Trophoblast cell (in vitro differentiated cells and primary cell): ENCODE results near the gene CEP162.
"Not testable (repeated sequence)": the region's sequence is repeated elsewhere in the genome, so short reads cannot be mapped to it uniquely, and the experiment has no call there.

Experiments
- DNase-seq, 2 donors: peaks; one replicate each; pipeline ENCODE4 v3.0.0-alpha.2; 2016
- H2AFZ ChIP-seq: 2 replicates; pipeline ENCODE4 v1.6.1; 2013; ENCODE audit warnings: low read length, moderate library complexity, mild to moderate bottlenecking; ENCODE audit not compliant: insufficient read depth, poor library complexity
- H2AK5ac ChIP-seq: 2 replicates; pipeline ENCODE4 v1.6.1; 2013; ENCODE audit warnings: mild to moderate bottlenecking, low read length
- H2BK120ac ChIP-seq: 2 replicates; pipeline ENCODE4 v1.6.1; 2013; ENCODE audit warnings: low read length, mild to moderate bottlenecking, moderate library complexity; ENCODE audit not compliant: insufficient read depth, poor library complexity
- H2BK12ac ChIP-seq: 2 replicates; pipeline ENCODE4 v1.6.1; 2013; ENCODE audit warnings: mild to moderate bottlenecking, low read length, moderate library complexity
- H2BK5ac ChIP-seq: 2 replicates; pipeline ENCODE4 v1.6.1; 2013; ENCODE audit warnings: low read length, low read depth, moderate library complexity, mild to moderate bottlenecking; ENCODE audit not compliant: poor library complexity
- H3K14ac ChIP-seq: 2 replicates; pipeline ENCODE4 v1.6.1; 2013; ENCODE audit warnings: mild to moderate bottlenecking, low read length
- H3K18ac ChIP-seq: 2 replicates; pipeline ENCODE4 v1.6.1; 2013; ENCODE audit warnings: mild to moderate bottlenecking, low read length
- H3K23ac ChIP-seq: 2 replicates; pipeline ENCODE4 v1.6.1; 2013; ENCODE audit warnings: low read length
- H3K27ac ChIP-seq: 2 replicates; pipeline ENCODE4 v1.5.1; 2013; ENCODE audit warnings: low read depth, mild to moderate bottlenecking, inconsistent platforms, low read length, moderate library complexity
- H3K27me3 ChIP-seq: 2 replicates; pipeline ENCODE4 v1.6.1; 2013; ENCODE audit warnings: inconsistent platforms, mild to moderate bottlenecking, low read length, moderate library complexity; ENCODE audit not compliant: insufficient read depth
- H3K36me3 ChIP-seq, 2 experiments: 1 replicate in 1 of 2; 2 replicates in 1 of 2; pipeline ENCODE4 v1.6.1; 2013; ENCODE audit warnings: low read length in 2 of 2, mild to moderate bottlenecking in 2 of 2, moderate library complexity in 1 of 2; ENCODE audit not compliant: insufficient read depth in 2 of 2, control insufficient read depth in 1 of 2
- H3K4ac ChIP-seq: 2 replicates; pipeline ENCODE4 v1.6.1; 2013; ENCODE audit warnings: low read depth, mild to moderate bottlenecking, low read length, moderate library complexity
- H3K4me1 ChIP-seq, 2 experiments: 1 replicate in 1 of 2; 2 replicates in 1 of 2; pipeline ENCODE4 v1.6.1; 2013; ENCODE audit warnings: low read length in 2 of 2, mild to moderate bottlenecking in 2 of 2, moderate library complexity in 1 of 2; ENCODE audit not compliant: insufficient read depth in 2 of 2, control insufficient read depth in 1 of 2
- H3K4me2 ChIP-seq: 2 replicates; pipeline ENCODE4 v1.6.1; 2013; ENCODE audit warnings: inconsistent platforms, mild to moderate bottlenecking, low read length, moderate library complexity
- H3K4me3 ChIP-seq: 2 replicates; pipeline ENCODE4 v1.5.1; 2013; ENCODE audit warnings: mild to moderate bottlenecking, low read depth, low read length, inconsistent platforms
- H3K79me1 ChIP-seq: one replicate; pipeline ENCODE4 v1.6.1; 2013; ENCODE audit warnings: low read length
- H3K79me2 ChIP-seq: 2 replicates; pipeline ENCODE4 v1.6.1; 2013; ENCODE audit warnings: low read length, mild to moderate bottlenecking; ENCODE audit not compliant: control insufficient read depth, insufficient read depth, poor library complexity
- H3K9ac ChIP-seq: 2 replicates; pipeline ENCODE4 v1.6.1; 2013; ENCODE audit warnings: mild to moderate bottlenecking, low read length
- H3K9me3 ChIP-seq: 2 replicates; pipeline ENCODE4 v1.6.1; 2013; ENCODE audit warnings: low read depth, mild to moderate bottlenecking, control low read depth, inconsistent platforms, low read length; ENCODE audit not compliant: insufficient read depth
- H4K12ac ChIP-seq: 2 replicates; pipeline ENCODE4 v1.6.1; 2013; ENCODE audit warnings: low read depth, mild to moderate bottlenecking, low read length, moderate library complexity
- H4K8ac ChIP-seq: 2 replicates; pipeline ENCODE4 v1.6.1; 2013; ENCODE audit warnings: low read depth, mild to moderate bottlenecking, low read length, moderate library complexity
- H4K91ac ChIP-seq: one replicate; pipeline ENCODE4 v1.6.1; 2013; ENCODE audit warnings: low read depth, mild to moderate bottlenecking, low read length, moderate library complexity
- WGBS: extraction: QIAGEN DNeasy Blood & Tissue Kit; methylation state at CpG from one replicate; pipeline ENCODE4 v1.1.7; 2013; ENCODE audit warnings: missing lambda C conversion rate; ENCODE audit not compliant: insufficient read length, insufficient coverage; ENCODE audit errors: extremely low coverage; 5-methylcytosine and 5-hydroxymethylcytosine counted together

The CEP162 gene

GRCh38 chr6:84189356-84189755 lies 38.1 kb downstream of the CEP162 start:
- H3K23ac ChIP-seq, H3K14ac ChIP-seq, H3K9ac ChIP-seq, H4K12ac ChIP-seq, H3K4me3 ChIP-seq, H3K9me3 ChIP-seq, H3K27ac ChIP-seq, DNase-seq, H3K27me3 ChIP-seq, H2AFZ ChIP-seq, H3K4me2 ChIP-seq, H4K91ac ChIP-seq, H3K36me3 ChIP-seq, H3K79me2 ChIP-seq, H3K4me1 ChIP-seq, H3K18ac ChIP-seq, H4K8ac ChIP-seq, H3K4ac ChIP-seq, H2BK12ac ChIP-seq, H2AK5ac ChIP-seq, H2BK120ac ChIP-seq, H2BK5ac ChIP-seq, H3K79me1 ChIP-seq: not testable (repeated sequence)
- no CpG with 5 or more reads among the region's 25 CpGs for whole genome bisulfite sequencing

- Histone ChIP-seq H3K14ac (no peak overlapping the region), H3K27ac (no peak overlapping the region), H2AFZ (no peak overlapping the region), H2BK120ac (no peak overlapping the region), H3K9ac (no peak overlapping the region), H3K27me3 (no peaks in the 10 kb centered on the region), H4K8ac (no peak overlapping the region), H3K79me1 (no peaks in the 10 kb centered on the region), H4K91ac (no peak overlapping the region), H3K23ac (no peak overlapping the region), H2BK12ac (no peak overlapping the region), H3K18ac (no peak overlapping the region), H3K4ac (no peak overlapping the region), H2AK5ac (no peak overlapping the region), H3K9me3 (no peaks in the 10 kb centered on the region), H3K4me3 (no peak overlapping the region), H4K12ac (no peak overlapping the region), H3K4me1 (no peaks in the 10 kb centered on the region), H3K4me2 (no peak overlapping the region), H2BK5ac (no peak overlapping the region), H3K36me3 (no peaks in the 10 kb centered on the region), H3K79me2 (no peaks in the 10 kb centered on the region)
- no CpG with 5 or more reads among the region's 1 CpG for WGBS
- no peak for DNase-seq
These were observed 44.0 kb downstream of the CEP162 start for GRCh38 chr6:84183430-84183829.

- no peak for DNase-seq
- H3K4me1 ChIP-seq, result no peaks in the 10 kb centered on the region
- no peak overlapping the region for H4K12ac ChIP-seq
- H3K14ac ChIP-seq, result no peak overlapping the region
- H3K23ac ChIP-seq, result no peak overlapping the region
- no peak overlapping the region for H3K4me3 ChIP-seq
- no peak overlapping the region for H3K18ac ChIP-seq
- no peaks in the 10 kb centered on the region for H3K9me3 ChIP-seq
- H3K36me3 ChIP-seq, result no peaks in the 10 kb centered on the region
- H4K91ac ChIP-seq, result no peak overlapping the region
- H2AFZ ChIP-seq, result no peak overlapping the region
- no peak overlapping the region for H2BK120ac ChIP-seq
- no peak overlapping the region for H2BK12ac ChIP-seq
- H3K79me2 ChIP-seq, result no peaks in the 10 kb centered on the region
- no peak overlapping the region for H3K4me2 ChIP-seq
- H4K8ac ChIP-seq, result no peak overlapping the region
- no peak overlapping the region for H3K9ac ChIP-seq
- H3K79me1 ChIP-seq, result no peaks in the 10 kb centered on the region
- H2AK5ac ChIP-seq, result no peak overlapping the region
- WGBS, result no CpG with 5 or more reads among the region's 1 CpG
- no peak overlapping the region for H3K4ac ChIP-seq
- H2BK5ac ChIP-seq, result no peak overlapping the region
- H3K27ac ChIP-seq, result no peak overlapping the region
- H3K27me3 ChIP-seq, result no peaks in the 10 kb centered on the region
These were observed 45.4 kb downstream of the CEP162 start for GRCh38 chr6:84182001-84182400.

- Histone ChIP-seq H3K9ac (no peak overlapping the region), H3K79me1 (no peaks in the 10 kb centered on the region)
These were observed 50.2 kb downstream of the CEP162 start for GRCh38 chr6:84177241-84177640.

More at GRCh38 chr6:84177241-84177640, 50.2 kb downstream of the CEP162 start:
- no peak for DNase-seq
- Histone ChIP-seq H3K9me3 (no peaks in the 10 kb centered on the region), H3K4me3 (no peak overlapping the region), H4K8ac (no peak overlapping the region), H2BK120ac (no peak overlapping the region), H3K27ac (no peak overlapping the region), H3K4ac (no peak overlapping the region), H4K12ac (no peak overlapping the region), H3K4me2 (no peak overlapping the region), H2AFZ (no peak overlapping the region), H3K4me1 (no peaks in the 10 kb centered on the region), H3K36me3 (no peaks in the 10 kb centered on the region), H3K23ac (no peak overlapping the region), H3K79me2 (no peaks in the 10 kb centered on the region), H2BK12ac (no peak overlapping the region), H2AK5ac (no peak overlapping the region), H3K18ac (no peak overlapping the region), H4K91ac (no peak overlapping the region), H3K27me3 (no peaks in the 10 kb centered on the region), H3K14ac (no peak overlapping the region), H2BK5ac (no peak overlapping the region)
- no CpG with 5 or more reads among the region's 4 CpGs for WGBS
